ENCODE results near the gene SSTR5.

DNA sequence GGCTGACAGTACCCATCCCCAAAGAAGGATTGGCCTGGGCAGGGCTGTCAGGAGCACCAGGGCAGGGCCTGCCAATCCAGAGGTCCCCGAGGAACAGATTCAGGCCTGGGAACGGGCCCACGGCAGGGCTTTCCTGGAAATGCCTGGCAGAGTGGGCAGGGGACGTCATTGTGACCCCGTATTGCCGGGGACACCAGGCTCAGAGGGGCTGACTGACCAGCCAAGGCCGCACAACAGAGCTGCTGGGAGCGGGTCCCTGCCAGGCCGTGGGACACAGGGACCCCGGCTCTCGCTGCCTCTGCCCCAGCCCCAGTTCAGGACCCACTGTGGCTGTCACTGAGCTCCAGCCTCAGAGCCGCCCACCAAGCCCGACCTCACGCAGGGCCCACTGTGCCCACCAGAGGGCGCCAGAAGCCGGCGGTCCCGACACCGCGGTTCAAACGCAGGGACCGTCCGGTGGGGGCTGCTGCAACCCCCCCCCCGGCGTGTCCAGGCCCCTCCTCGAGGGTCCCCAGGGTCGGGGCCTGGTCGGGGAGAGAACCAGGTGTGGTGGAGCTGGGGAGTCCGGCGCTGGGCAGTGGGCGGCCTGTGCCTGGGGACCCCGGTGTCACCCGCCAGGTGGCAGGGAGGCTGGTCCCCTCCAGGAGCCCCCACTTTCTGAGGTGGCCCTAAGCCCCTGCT, 15.2 kb upstream of the SSTR5 start:
- TF ChIP-seq EP300 (IDR thresholded peaks at IDR 0.05) (no peak), POLR2A (IDR thresholded peaks at IDR 0.05) (no peak)
- TF ChIP-seq, protein P1, sequence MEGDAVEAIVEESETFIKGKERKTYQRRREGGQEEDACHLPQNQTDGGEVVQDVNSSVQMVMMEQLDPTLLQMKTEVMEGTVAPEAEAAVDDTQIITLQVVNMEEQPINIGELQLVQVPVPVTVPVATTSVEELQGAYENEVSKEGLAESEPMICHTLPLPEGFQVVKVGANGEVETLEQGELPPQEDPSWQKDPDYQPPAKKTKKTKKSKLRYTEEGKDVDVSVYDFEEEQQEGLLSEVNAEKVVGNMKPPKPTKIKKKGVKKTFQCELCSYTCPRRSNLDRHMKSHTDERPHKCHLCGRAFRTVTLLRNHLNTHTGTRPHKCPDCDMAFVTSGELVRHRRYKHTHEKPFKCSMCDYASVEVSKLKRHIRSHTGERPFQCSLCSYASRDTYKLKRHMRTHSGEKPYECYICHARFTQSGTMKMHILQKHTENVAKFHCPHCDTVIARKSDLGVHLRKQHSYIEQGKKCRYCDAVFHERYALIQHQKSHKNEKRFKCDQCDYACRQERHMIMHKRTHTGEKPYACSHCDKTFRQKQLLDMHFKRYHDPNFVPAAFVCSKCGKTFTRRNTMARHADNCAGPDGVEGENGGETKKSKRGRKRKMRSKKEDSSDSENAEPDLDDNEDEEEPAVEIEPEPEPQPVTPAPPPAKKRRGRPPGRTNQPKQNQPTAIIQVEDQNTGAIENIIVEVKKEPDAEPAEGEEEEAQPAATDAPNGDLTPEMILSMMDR (IDR thresholded peaks at IDR 0.05): peak; percentile 46 to 80 (median 69)

Data from upper lobe of left lung (tissue), 4 donors.